ENCODE results near the gene MET.
"Not testable (repeated sequence)": the region's sequence is repeated elsewhere in the genome, so short reads cannot be mapped to it uniquely, and the experiment has no call there.

The MET gene

DNA sequence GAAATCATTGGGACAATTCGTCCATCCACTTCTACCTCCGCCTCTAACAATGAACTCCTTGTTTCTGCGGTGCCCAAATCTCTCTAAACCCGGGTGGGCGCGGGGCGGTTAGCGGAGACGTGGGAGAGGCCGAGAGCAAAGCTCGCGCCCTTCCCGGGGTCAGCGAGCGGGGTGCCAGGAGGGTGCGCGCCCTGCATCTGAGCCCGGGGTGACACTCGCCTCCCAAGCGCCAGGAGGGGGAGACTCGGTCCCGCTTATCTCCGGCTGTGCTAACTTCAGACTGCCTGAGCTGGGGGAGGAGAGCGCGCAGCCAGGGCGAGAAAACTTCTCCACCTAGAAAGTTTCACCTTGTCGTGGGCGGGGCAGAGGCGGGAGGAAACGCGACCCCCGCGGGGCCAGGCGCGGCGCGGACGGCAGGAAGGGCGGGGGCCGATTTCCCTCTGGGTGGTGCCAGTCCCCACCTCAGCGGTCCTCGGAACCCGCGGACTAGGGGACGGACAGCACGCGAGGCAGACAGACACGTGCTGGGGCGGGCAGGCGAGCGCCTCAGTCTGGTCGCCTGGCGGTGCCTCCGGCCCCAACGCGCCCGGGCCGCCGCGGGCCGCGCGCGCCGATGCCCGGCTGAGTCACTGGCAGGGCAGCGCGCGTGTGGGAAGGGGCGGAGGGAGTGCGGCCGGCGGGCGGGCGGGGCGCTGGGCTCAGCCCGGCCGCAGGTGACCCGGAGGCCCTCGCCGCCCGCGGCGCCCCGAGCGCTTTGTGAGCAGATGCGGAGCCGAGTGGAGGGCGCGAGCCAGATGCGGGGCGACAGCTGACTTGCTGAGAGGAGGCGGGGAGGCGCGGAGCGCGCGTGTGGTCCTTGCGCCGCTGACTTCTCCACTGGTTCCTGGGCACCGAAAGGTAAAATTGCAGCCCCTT lies at the start of gene MET:
TSS of gene MET (plus strand) at position 516 of the 915 bp plus-strand sequence. CDS start 26,889 bp downstream, outside the sequence.
- DNase-seq = peak; percentile 57
- in situ Hi-C loops (cut with MboI; ENCODE audit: low pct_unique_long_range_greater_than_20kb, low sequenced_read_pairs) = no loop called here

DNA sequence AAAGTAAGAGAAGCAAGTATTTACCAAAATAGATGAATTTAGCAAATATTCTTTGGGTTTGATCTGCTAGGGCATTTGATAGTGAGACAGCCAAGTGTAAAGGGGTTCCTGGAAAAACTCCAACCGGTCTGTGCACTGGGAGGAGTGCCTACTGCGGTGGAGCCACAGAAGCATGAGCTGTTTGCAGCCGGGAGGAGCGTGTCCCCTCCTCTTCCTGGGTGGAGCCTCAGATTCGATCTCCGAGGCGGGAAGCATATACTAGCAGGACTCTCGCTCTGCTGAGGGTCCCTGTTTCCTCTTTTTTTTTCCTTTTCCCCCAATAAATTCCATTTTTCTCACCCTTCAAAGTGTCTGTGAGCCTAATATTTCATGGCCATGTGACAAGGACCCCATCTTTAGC lies 45.1 kb upstream of the MET start:
- in situ Hi-C loops (cut with MboI; ENCODE audit: low pct_unique_long_range_greater_than_20kb, low sequenced_read_pairs) = no loop called here
- peak; percentile 54 for DNase-seq

DNA sequence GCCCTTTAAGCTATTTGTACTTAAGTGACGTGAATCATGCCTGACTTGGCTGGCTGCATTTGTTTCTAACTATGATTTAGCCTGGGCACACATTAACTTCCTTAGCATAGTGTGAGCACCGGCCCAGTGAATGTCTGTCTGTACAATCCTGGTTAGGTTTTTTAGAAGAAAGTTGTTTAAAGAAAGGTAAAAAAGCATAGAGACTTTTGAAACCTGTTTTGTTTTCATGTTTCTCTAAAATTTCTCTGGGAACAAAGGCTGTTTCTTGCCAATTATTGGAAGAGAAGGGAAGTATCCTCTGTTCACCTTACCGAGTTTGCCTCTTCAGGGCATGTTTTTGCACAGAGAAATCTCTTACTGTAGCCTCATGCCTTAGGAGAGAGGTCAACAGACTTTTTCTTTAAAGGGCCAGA lies 42.9 kb upstream of the MET start:
- DNase-seq = no peak
- in situ Hi-C loops (cut with MboI; ENCODE audit: low pct_unique_long_range_greater_than_20kb, low sequenced_read_pairs) = no loop called here

DNA sequence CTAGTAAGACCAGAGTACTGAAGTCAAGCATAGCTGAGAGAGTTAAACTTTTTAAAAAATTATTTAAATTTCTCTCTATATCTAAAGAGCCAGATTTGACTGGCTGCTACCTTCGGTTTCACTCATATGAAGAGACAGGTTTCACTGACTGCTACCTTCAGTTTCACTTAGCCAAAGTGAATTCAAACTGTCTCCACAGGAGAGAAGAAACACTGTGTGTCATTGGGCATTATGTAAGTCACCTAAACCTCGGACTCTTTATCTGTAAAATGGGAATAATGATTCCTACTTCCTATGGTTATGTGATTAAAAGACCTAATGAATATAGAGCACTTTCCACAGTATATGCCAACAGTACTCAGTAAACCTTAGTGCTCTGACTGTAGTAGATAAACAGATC lies 41.6 kb upstream of the MET start:
- in situ Hi-C loops (cut with MboI; ENCODE audit: low pct_unique_long_range_greater_than_20kb, low sequenced_read_pairs) = no loop called here
- DNase-seq = no peak

DNA sequence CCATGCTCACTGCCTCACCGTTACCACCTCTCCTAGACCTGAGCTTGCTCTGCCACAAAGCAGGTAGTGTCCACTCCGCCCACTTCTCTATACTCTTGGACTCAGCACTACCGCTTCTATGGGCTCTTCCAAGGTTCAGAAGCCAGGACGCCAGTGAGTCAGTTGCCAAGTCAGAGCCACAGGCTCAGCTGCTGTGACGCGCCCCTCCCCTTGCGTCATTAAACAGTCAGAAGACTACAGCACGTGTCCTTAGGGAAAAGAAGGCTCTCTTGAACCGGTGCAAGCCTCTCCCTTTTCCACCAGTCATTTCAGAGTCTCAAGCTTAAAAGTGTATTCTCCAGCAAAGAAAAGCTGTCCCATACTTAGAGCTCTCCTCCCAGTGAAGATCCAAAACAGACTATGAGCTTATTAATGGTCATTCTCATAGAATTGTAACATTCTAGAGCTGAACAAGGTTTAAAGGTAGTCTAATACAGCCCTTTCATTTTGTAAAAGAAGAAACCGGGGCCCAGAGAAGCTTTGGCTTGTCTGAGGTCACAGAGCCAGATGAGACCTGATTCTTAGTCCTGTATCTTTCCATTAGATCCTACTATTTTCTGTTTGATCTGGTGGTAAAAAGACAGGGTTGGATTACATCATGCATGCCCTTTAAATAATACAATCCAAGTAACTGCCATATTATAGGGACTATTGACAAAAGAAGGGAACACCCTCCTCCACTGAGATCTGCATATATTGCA lies 40.9 kb upstream of the MET start:
- DNase-seq = no peak

DNA sequence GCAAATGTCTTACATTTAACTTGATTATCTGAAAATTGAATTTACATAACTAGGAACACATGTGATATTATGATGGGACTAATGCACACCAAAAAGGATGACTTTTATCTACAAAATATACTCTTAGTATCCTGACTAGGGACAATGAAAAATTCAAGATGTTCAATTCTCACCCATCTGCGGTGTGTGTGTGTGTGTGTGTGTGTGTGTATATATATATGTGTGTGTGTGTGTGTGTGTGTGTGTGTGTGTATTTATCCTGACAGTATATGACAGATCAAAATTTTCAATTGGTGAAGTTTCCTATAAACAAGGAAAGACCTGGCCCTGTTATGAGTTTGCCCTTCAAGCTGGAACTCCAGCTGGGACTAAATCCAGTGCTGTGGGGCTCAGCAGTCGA lies 40.3 kb upstream of the MET start:
- in situ Hi-C loops (cut with MboI; ENCODE audit: low pct_unique_long_range_greater_than_20kb, low sequenced_read_pairs) = no loop called here
- DNase-seq = no peak

More for the DNA sequence above, 40.9 kb upstream of the MET start:
- in situ Hi-C loops (cut with MboI; ENCODE audit: low pct_unique_long_range_greater_than_20kb, low sequenced_read_pairs) = no loop called here

DNA sequence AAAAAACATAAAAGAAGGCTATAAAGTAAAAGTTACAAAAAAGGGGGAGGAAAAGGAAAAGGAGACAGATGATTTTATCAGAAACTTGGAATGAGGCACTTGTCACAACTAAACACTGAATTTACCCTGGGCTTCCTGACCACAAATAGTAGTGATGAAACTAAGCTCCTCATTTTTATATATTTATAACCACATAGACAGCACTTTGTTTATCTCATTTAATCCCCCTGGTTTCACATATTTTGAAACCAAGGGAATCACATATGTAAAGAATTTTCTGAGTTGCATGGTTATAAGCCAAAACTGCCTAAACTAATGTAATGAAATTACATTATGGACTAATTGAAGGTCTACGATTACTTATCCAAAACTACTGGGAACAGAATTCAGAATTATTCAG lies 39.6 kb upstream of the MET start:
- in situ Hi-C loops (cut with MboI; ENCODE audit: low pct_unique_long_range_greater_than_20kb, low sequenced_read_pairs) = no loop called here

DNA sequence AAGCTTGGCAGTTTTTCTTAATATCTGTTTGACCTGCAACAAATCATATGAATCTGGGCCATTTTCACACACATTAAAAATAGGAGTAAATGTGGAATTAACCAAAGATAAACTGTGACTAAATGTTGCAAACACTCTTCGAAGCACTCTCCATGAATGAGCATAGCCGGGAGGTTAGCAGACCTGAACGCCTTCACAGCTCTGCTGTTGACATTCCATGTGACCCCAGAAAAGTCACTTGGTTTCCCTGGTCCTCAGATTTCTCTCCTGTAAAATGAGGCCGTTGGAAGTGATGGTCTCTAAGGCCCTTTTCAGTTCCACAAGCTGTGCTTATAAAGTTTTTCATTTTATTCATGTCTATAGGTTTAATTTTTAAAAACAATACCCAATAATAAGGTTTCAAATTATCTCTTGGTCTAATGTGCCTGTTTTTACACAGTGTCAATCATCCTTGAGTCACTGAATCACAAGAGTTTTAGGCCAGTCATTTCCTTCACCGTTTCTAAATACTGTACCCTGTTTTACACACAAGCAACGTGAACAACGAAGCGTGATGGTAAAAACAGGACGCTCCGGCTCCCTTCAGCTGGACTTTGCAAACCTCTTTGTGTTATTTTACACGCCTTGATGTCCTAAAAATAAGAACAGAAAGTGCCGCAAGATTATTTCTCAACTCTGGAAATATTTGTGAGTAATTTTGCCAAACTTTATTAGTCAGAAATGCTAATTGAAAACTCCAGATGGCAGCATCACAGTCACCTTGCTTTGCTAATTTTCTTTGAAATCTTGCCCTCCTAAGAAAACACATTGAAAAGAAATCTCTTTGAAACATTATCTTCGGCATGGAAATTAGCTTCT lies 38.6 kb upstream of the MET start:
- in situ Hi-C loops (cut with MboI; ENCODE audit: low pct_unique_long_range_greater_than_20kb, low sequenced_read_pairs) = no loop called here
- no peak for DNase-seq

More for the DNA sequence above, 39.6 kb upstream of the MET start:
- no peak for DNase-seq

DNA sequence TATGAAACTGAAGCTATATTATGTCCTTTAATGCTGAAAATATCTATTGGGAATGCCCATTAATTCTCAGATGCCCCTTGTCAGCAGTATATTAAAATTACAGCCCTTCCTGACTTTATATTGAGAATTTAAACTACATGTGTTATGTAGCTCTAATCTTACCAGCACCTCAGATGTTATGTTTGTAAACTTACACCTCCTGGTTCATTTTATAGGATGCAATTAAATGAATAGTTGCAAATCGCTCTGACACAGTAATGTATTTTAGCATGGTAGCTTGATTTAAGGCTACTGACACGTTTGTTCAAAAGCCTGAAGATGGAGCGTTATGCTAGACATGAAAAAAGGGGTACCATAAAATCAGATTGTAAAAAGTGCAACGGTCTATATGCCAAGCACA lies 35.0 kb upstream of the MET start:
- no peak for DNase-seq
- in situ Hi-C loops (cut with MboI; ENCODE audit: low pct_unique_long_range_greater_than_20kb, low sequenced_read_pairs) = no loop called here

DNA sequence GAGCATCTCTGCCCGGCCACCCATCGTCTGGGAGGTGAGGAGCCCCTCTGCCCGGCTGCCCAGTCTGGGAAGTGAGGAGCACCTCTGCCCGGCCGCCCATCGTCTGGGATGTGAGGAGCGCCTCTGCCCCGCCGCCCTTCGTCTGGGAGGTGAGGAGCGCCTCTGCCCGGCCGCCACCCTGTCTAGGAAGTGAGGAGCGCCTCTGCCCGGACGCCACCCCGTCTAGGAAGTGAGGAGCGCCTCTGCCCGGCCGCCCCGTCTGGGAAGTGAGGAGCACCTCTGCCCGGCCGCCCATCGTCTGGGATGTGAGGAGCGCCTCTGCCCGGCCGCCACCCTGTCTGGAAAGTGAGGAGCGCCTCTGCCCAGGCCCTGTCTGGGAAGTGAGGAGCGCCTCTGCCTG lies 33.4 kb upstream of the MET start:
- DNase-seq; in situ Hi-C loops (cut with MboI; ENCODE audit: low pct_unique_long_range_greater_than_20kb, low sequenced_read_pairs): not testable (repeated sequence)

DNA sequence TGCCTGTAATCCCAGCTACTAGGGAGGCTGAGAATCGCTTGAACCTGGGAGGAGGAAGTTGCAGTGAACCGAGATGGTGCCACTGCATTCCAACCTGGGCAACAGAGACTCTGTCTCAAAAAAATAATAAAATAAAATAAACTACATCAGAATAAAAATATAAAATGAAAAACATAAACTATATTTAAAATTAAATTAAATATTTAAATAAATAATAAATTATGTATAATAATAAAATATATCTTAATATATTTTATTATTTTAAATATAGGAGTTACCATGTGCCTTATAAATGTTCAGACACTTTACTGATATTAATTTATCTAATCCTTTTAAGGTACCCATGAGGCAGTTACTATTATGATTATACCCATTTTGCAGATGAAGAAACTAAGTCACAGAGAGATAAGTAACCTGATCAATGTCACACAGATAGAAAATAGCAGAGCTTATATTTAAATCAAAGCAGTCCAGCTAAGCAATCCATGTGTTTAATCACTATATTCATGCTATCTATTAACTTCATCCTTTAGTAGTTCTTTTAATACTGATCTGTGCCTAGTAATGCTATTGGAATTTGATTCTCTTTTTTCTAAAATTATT lies 30.3 kb upstream of the MET start:
- in situ Hi-C loops (cut with MboI; ENCODE audit: low pct_unique_long_range_greater_than_20kb, low sequenced_read_pairs) = no loop called here
- no peak for DNase-seq

DNA sequence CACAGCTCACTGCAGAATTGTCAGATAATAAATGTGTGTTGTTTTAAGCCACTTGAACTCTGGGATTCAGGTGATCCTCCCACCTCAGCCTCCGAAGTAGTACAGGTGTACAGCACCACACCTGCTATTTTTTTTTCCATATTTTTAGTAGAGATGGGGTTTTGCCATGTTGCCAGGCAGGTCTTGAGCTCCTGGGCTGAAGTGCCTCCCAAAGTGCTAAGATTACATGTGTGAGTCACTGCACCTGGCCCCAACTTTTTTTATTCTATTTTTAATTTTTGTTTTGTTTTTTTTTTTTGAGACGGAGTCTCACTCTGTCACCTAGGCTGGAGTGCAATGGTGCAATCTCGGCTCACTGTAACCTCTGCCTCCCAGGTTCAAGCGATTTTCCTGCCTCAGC lies 28.8 kb upstream of the MET start:
- in situ Hi-C loops (cut with MboI; ENCODE audit: low pct_unique_long_range_greater_than_20kb, low sequenced_read_pairs); DNase-seq: not testable (repeated sequence)

DNA sequence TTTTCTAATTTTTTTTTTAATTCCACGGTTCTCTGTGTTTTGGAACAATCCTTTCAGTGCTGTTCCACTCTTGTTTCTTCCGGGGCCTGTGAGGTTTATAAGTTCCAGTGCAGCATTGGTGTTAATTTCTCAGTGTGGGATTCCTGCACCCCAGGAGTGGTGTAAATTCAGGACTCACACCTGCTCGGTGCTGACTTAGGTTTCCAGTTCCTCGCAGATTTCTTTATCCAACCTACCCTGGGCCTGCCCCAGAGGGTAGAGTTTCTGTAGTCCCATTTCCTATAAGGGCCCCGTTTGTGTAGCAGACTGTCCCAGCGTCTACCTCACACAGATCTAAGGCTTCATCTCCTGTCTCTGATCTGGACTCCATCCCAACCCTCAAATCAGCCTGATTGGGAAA lies 27.4 kb upstream of the MET start:
- in situ Hi-C loops (cut with MboI; ENCODE audit: low pct_unique_long_range_greater_than_20kb, low sequenced_read_pairs) = no loop called here

DNA sequence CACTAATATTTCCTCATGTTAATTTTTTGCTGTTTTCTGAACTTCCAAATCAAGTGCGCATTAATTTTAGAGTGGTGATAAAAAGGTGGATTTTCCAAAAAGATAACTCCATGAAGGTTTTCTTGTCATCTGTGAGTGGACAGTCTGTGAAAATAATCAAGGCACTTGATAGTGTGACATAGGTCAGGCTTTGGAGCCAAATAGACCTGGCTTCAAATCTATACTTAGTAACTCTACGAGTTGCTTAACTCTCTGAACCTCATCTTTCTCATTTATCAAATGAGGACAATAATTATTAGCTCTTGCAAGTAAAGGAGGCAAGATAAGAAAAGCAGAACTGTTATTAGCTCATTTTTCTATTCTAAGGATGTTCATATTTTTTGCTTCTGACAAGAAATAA lies 24.7 kb upstream of the MET start:
- in situ Hi-C loops (cut with MboI; ENCODE audit: low pct_unique_long_range_greater_than_20kb, low sequenced_read_pairs) = no loop called here
- no peak for DNase-seq

More for the DNA sequence above, 27.4 kb upstream of the MET start:
- no peak for DNase-seq

DNA sequence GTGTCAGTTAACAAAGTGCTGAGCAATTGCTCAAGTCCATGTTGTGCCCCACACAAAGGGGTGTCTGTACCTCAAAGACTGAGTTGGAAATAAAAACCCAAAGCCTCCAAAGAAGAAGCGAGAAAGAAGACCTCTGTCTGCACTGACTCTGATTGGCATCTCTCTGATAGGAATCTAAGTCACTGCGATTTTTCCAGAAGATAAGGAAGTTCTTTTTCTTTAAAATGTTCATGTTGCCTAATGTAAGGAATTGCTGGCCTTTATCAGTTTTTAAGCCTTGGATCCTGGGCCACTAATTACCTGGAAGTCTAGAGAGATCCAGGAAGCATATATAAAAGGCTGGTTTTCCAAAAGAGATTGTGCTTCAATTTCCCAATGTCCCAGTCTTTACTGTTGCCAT lies 24.1 kb upstream of the MET start:
- no peak for DNase-seq
- in situ Hi-C loops (cut with MboI; ENCODE audit: low pct_unique_long_range_greater_than_20kb, low sequenced_read_pairs) = no loop called here

DNA sequence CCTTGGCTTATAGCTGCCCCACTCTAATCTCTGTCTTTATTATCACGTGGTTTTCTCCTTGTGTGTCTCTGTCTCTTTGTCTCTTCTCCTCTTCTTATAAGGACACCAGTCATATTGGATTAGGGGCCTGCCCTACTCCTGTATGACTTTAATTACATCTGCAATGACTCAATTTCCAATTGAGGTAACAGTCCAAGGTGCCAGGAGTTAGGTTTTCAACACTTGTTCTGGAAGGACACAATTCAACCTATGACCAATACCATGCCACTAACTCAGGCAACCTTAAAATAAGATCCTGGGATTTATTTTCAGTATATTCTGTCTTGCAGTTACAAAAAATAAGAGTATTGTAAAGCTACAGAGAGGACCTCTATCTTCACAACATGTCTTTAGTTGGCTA lies 21.6 kb upstream of the MET start:
- in situ Hi-C loops (cut with MboI; ENCODE audit: low pct_unique_long_range_greater_than_20kb, low sequenced_read_pairs) = no loop called here
- DNase-seq = no peak

DNA sequence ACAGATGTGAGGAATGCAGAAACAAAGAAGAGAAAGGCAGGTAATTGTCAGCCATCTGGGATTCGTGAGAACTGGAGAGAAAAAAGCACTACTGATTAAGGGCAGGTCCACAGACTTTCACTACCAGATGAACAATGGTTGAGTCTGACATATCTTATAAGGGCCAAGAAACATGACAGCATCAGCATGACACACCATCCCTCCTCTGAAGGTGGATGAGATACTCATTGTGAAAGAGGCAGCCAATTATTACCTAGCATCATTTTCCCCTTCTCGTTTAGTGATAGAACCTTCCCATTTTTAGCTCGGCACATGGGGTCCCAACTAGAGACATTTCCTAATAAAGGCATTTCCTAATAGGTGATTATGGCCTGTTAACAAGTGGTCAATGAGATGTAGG lies 19.2 kb upstream of the MET start:
- in situ Hi-C loops (cut with MboI; ENCODE audit: low pct_unique_long_range_greater_than_20kb, low sequenced_read_pairs) = no loop called here
- no peak for DNase-seq

DNA sequence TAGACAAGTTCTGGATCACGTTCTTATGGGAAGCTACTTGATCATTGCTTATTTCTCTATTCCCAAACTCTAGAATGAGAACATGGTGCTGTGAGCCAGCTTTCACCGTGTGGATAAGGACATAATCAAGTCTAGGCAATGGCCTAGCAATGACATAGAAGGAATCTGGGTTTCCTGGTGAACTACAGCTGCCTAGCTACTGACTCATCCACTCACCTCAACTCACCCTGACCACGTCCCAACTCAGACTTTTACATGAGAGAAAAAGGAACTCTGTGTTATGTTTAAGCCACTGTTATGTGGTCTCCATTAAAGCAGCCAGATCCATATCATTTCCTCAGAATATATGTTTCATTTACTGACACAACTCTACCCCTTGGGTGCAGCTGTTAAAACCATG lies 18.8 kb upstream of the MET start:
- in situ Hi-C loops (cut with MboI; ENCODE audit: low pct_unique_long_range_greater_than_20kb, low sequenced_read_pairs) = no loop called here

DNA sequence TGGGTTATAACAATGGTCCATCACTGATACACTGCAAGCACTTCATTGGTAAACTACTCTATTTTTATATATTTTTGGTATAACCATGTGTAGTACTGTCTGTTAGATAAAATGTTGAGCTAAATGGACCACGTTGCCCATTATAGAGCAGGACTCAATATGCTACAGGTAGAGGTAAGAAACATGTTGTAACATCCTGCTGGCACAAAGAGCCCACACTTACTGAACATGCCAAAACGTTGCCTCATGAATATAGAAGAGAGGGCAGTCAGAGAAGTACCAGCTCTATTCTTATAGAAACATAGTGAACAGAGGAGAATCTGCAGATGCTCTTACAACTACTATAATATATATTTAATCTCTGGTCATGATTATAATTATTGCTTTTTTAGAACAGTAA lies 18.4 kb upstream of the MET start:
- DNase-seq = no peak
- in situ Hi-C loops (cut with MboI; ENCODE audit: low pct_unique_long_range_greater_than_20kb, low sequenced_read_pairs) = no loop called here

More for the DNA sequence above, 18.8 kb upstream of the MET start:
- peak; percentile 47 for DNase-seq

All from KBM-7 (cell line).